Panc1 (cell line): Measurements from ENCODE around the gene PTGDR2. TPM values are rescaled to one million over a fixed set of nuclear protein-coding genes. Genes with fewer than 3 reads are reported as not detected.

ENCODE experiments used
- ATAC-seq: fragments of 200-7000 bp; cut with Tn5 transposase; 2 replicates; pipeline ENCODE4 v1.9.1; 2020; ENCODE audit warnings: mild to moderate bottlenecking, moderate library complexity
- BruUV-seq: library from RNA; stranded (reverse); fragments of 400-500 nt; replicated peaks from 2 replicates; lab custom pipeline; 2021; lab: Mats Ljungman, UMichigan
- CTCF ChIA-PET: fragments of 300-600 bp; sonication (Branson Sonifier 250); formaldehyde crosslinking; loops from one replicate; lab custom pipeline; 2022; ENCODE audit warnings: antibody characterized with exemption; lab: Charles Lee
- POLR2A ChIA-PET: fragments of 300-600 bp; sonication (Branson Sonifier 250); formaldehyde crosslinking; loops from one replicate; lab custom pipeline; 2022; ENCODE audit warnings: antibody characterized with exemption; lab: Charles Lee
- DNase-seq: peaks from one replicate; pipeline ENCODE4 v3.0.0-alpha.2; 2010; ENCODE audit warnings: low read depth, low spot score
- H3K27ac ChIP-seq: 2 replicates; pipeline ENCODE4 v1.5.1; 2011; ENCODE audit warnings: mild to moderate bottlenecking, low read length, inconsistent platforms
- H3K27me3 ChIP-seq: fragments of 200-500 bp; sonication (Bioruptor generic); 2 replicates; pipeline ENCODE4 v1.6.0; 2014; ENCODE audit warnings: low read length, inconsistent platforms; ENCODE audit not compliant: control insufficient read depth, insufficient read depth
- H3K36me3 ChIP-seq: fragments of 200-500 bp; sonication (Bioruptor generic); 2 replicates; pipeline ENCODE4 v1.5.1; 2014; ENCODE audit warnings: inconsistent platforms, mild to moderate bottlenecking, low read length, moderate library complexity; ENCODE audit not compliant: control insufficient read depth, insufficient read depth
- H3K4me1 ChIP-seq: 2 replicates; pipeline ENCODE4 v1.5.1; 2011; ENCODE audit warnings: inconsistent platforms, mild to moderate bottlenecking, low read length, moderate library complexity; ENCODE audit not compliant: control insufficient read depth, insufficient read depth
- H3K4me3 ChIP-seq, 2 experiments: 2 replicates each; pipeline ENCODE4 v1.5.1; 2011 to 2012; ENCODE audit warnings: low read depth in 2 of 2, low read length in 2 of 2, mild to moderate bottlenecking in 2 of 2, inconsistent platforms in 1 of 2, moderate library complexity in 1 of 2
- H3K9me3 ChIP-seq: fragments of 200-500 bp; sonication (Bioruptor generic); 2 replicates; pipeline ENCODE4 v1.5.1; 2014; ENCODE audit warnings: low read depth, mild to moderate bottlenecking, inconsistent platforms, low read length, moderate library complexity; ENCODE audit not compliant: control insufficient read depth, insufficient read depth
- CTCF ChIP-seq: fragments of 450-650 bp; IDR thresholded peaks from 2 replicates; pipeline ENCODE4 v1.5.1; 2017; ENCODE audit warnings: mild to moderate bottlenecking
- POLR2AphosphoS5 ChIP-seq: IDR thresholded peaks from 2 replicates; pipeline ENCODE4 v1.6.1; 2012; ENCODE audit warnings: mild to moderate bottlenecking, low read depth, low read length, moderate library complexity
- SIN3A ChIP-seq: IDR thresholded peaks from 2 replicates; pipeline ENCODE4 v1.6.1; 2012; ENCODE audit warnings: low read depth, mild to moderate bottlenecking, low read length, moderate library complexity, borderline replicate concordance; ENCODE audit not compliant: insufficient read depth
- TCF7L2 ChIP-seq: IDR thresholded peaks from 2 replicates; pipeline ENCODE4 v1.6.1; 2011; ENCODE audit warnings: mild to moderate bottlenecking, low read depth, low read length, inconsistent platforms
- in situ Hi-C: cut with HindIII; loops from 2 replicates; pipeline ENCODE4 v1.10.0; 2016; ENCODE audit warnings: low sequenced_read_pairs, low pct_unique_long_range_greater_than_20kb
- intact Hi-C: fragments of 100-400 bp; cut with micrococcal nuclease; formaldehyde crosslinking; loops from one replicate; pipeline ENCODE4 v1.10.0; 2022; ENCODE audit not compliant: unreplicated experiment
- total RNA-seq: library from RNA; stranded (reverse); gene quantifications from one replicate; pipeline ENCODE4 v1.2.1, GENCODE V29; 2021; ENCODE audit not compliant: unreplicated experiment
- TF ChIP-seq, protein P1 (sequence below), 2 experiments: IDR thresholded peaks; 2 replicates each; pipeline ENCODE4 v1.6.1; 2011 to 2012; ENCODE audit warnings: low read depth in 2 of 2, control low read depth in 1 of 2, low read length in 1 of 2, mild to moderate bottlenecking in 1 of 2, moderate library complexity in 1 of 2; ENCODE audit not compliant: insufficient read depth in 1 of 2

The PTGDR2 gene
- total RNA-seq, 1 experiment from 2014 or later: not detected

GRCh38 chr11:60844870-60845221 is 10.9 kb downstream of the PTGDR2 start:
- DNase-seq (no peak), ATAC-seq (no peak)
- TF ChIP-seq, protein P1, sequence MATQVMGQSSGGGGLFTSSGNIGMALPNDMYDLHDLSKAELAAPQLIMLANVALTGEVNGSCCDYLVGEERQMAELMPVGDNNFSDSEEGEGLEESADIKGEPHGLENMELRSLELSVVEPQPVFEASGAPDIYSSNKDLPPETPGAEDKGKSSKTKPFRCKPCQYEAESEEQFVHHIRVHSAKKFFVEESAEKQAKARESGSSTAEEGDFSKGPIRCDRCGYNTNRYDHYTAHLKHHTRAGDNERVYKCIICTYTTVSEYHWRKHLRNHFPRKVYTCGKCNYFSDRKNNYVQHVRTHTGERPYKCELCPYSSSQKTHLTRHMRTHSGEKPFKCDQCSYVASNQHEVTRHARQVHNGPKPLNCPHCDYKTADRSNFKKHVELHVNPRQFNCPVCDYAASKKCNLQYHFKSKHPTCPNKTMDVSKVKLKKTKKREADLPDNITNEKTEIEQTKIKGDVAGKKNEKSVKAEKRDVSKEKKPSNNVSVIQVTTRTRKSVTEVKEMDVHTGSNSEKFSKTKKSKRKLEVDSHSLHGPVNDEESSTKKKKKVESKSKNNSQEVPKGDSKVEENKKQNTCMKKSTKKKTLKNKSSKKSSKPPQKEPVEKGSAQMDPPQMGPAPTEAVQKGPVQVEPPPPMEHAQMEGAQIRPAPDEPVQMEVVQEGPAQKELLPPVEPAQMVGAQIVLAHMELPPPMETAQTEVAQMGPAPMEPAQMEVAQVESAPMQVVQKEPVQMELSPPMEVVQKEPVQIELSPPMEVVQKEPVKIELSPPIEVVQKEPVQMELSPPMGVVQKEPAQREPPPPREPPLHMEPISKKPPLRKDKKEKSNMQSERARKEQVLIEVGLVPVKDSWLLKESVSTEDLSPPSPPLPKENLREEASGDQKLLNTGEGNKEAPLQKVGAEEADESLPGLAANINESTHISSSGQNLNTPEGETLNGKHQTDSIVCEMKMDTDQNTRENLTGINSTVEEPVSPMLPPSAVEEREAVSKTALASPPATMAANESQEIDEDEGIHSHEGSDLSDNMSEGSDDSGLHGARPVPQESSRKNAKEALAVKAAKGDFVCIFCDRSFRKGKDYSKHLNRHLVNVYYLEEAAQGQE (IDR thresholded peaks at IDR 0.05; ENCODE audit: insufficient read depth in 1 of 2, low read depth in 2 of 2, low read length in 1 of 2): no peak
- TF ChIP-seq SIN3A (no peak), POLR2AphosphoS5 (no peak), TCF7L2 (no peak), CTCF (no peak)
- no peak overlapping the region for H3K27ac ChIP-seq
- peak overlapping the region; percentile 89 to 91; a peak in 3 of 4 replicates for H3K4me3 ChIP-seq
- H3K36me3 ChIP-seq: peaks cover 4% of the 10 kb centered on the region
- in situ Hi-C loops: no loop called here
- POLR2A ChIA-PET: no interaction called here
- CTCF ChIA-PET: no interaction called here
- intact Hi-C loops: no loop called here
- H3K9me3 ChIP-seq: no peaks in the 10 kb centered on the region
- no TSS peak for BruUV-seq
- no peaks in the 10 kb centered on the region for H3K27me3 ChIP-seq
- peaks cover 25% of the 10 kb centered on the region for H3K4me1 ChIP-seq

DNA sequence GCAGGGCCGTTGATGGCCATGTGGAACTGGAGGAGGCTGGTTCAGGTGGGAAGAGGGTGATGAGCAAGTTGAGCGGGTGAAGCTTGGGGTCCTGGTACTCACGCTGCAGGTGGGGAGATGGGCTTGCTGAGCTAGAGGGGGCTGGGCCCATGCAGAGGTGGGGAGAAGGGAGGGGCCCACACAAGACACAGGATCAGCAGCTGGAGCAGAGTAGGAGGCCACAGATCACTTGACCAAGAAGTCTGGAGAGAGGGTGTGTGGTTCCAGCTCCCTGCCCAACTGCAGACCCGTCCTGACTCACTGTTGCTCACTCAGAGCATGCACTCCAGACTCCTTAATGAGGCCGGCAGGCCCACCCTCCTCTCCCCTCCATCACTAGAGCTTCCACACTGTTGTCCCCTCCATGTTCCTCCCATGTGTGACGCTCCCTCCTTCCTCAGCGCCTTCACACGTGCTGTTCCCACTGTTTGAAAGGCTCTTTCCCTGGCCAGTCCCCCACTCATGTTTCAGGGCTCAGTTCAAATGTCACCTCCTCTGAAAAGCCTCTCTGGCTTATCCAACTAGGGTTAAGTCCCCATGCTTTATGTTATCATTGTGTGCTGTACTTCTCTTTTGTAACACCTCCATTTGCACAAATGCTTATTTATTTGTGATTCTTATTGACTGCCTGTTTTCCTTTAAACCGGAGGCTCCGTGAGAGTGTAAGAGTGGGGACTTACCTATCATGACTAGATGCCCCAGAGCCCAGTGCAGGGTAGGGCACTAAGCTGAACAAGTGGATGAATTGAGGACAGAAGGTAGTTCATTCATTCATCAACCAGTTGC is 11.5 kb downstream of the PTGDR2 start:
- DNase-seq (no peak), ATAC-seq (no peak)
- intact Hi-C loops: no loop called here
- H3K36me3 ChIP-seq: peaks cover 2% of the 10 kb centered on the region
- H3K4me1 ChIP-seq: peaks cover 25% of the 10 kb centered on the region
- POLR2A ChIA-PET: no interaction called here
- no peaks in the 10 kb centered on the region for H3K9me3 ChIP-seq
- no TSS peak for BruUV-seq
- H3K4me3 ChIP-seq: peak overlapping the region; percentile 89 to 91
- no peaks in the 10 kb centered on the region for H3K27me3 ChIP-seq
- TF ChIP-seq POLR2AphosphoS5 (no peak), CTCF (no peak), SIN3A (no peak), TCF7L2 (no peak)
- TF ChIP-seq, protein P1 (IDR thresholded peaks at IDR 0.05; ENCODE audit: insufficient read depth in 1 of 2, low read depth in 2 of 2, low read length in 1 of 2): no peak
- peak overlapping the region; percentile 26 for H3K27ac ChIP-seq
- in situ Hi-C loops: no loop called here
- CTCF ChIA-PET: no interaction called here
